HepG2 (cell line): ENCODE results near the gene CAPN11. TPM values are rescaled to one million over a fixed set of nuclear protein-coding genes. Genes with fewer than 3 reads are reported as not detected.

Experiments used
- AKAP8 ChIP-seq: sonication (generic); formaldehyde crosslinking; IDR thresholded peaks from 2 replicates; pipeline ENCODE4 v1.5.1; 2020; ENCODE audit warnings: mild to moderate bottlenecking, missing genetic modification reagents
- BRF2 ChIP-seq: sonication (generic); formaldehyde crosslinking; IDR thresholded peaks from 2 replicates; pipeline ENCODE4 v1.8.1; 2022; ENCODE audit warnings: mild to moderate bottlenecking, missing genetic modification reagents
- HNRNPLL ChIP-seq: fragments of 200-400 bp; formaldehyde crosslinking; IDR thresholded peaks from 2 replicates; pipeline ENCODE4 v1.6.1; 2017; ENCODE audit warnings: mild to moderate bottlenecking, low read depth, low read length; ENCODE audit not compliant: poor library complexity, severe bottlenecking
- HOXA9 ChIP-seq: sonication (generic); formaldehyde crosslinking; IDR thresholded peaks from 2 replicates; pipeline ENCODE4 v1.8.1; 2022; ENCODE audit warnings: missing genetic modification reagents, mild to moderate bottlenecking, moderate library complexity, borderline replicate concordance
- KLF15 ChIP-seq: sonication (generic); formaldehyde crosslinking; IDR thresholded peaks from 2 replicates; pipeline ENCODE4 v1.8.1; 2023; ENCODE audit warnings: borderline replicate concordance, mild to moderate bottlenecking, inconsistent platforms, missing genetic modification reagents, mixed read lengths
- LBX2 ChIP-seq: sonication (generic); formaldehyde crosslinking; IDR thresholded peaks from 2 replicates; pipeline ENCODE4 v1.5.0; 2020; ENCODE audit warnings: missing genetic modification reagents, mild to moderate bottlenecking, borderline replicate concordance
- MYC ChIP-seq: sonication (generic); formaldehyde crosslinking; IDR thresholded peaks from 2 replicates; pipeline ENCODE4 v1.9.0; 2021; ENCODE audit warnings: missing genetic modification reagents, borderline replicate concordance
- MYPOP ChIP-seq: sonication (generic); formaldehyde crosslinking; IDR thresholded peaks from 2 replicates; pipeline ENCODE4 v1.8.1; 2023; ENCODE audit warnings: mild to moderate bottlenecking, moderate library complexity, missing genetic modification reagents
- NAIF1 ChIP-seq: sonication (generic); formaldehyde crosslinking; IDR thresholded peaks from 2 replicates; pipeline ENCODE4 v1.5.0; 2020; ENCODE audit warnings: mild to moderate bottlenecking, missing genetic modification reagents, borderline replicate concordance
- ONECUT2 ChIP-seq: sonication (generic); formaldehyde crosslinking; IDR thresholded peaks from 2 replicates; pipeline ENCODE4 v1.4.0; 2020; ENCODE audit warnings: missing genetic modification reagents
- PATZ1 ChIP-seq: sonication (generic); formaldehyde crosslinking; IDR thresholded peaks from 2 replicates; pipeline ENCODE4 v1.4.0; 2020; ENCODE audit warnings: missing genetic modification reagents
- SAP130 ChIP-seq: IDR thresholded peaks from 2 replicates; pipeline ENCODE4 v1.6.1; 2016; ENCODE audit warnings: low read depth
- ZBTB42 ChIP-seq: sonication (generic); formaldehyde crosslinking; IDR thresholded peaks from 2 replicates; pipeline ENCODE4 v1.5.0; 2020; ENCODE audit warnings: mild to moderate bottlenecking, missing genetic modification reagents
- ZMYM3 ChIP-seq: sonication (generic); formaldehyde crosslinking; IDR thresholded peaks from 2 replicates; pipeline ENCODE4 v1.5.1; 2020; ENCODE audit warnings: mild to moderate bottlenecking, missing genetic modification reagents
- ZNF280D ChIP-seq: sonication (generic); formaldehyde crosslinking; IDR thresholded peaks from 2 replicates; pipeline ENCODE4 v1.5.1; 2020; ENCODE audit warnings: mild to moderate bottlenecking, missing genetic modification reagents
- ZNF644 ChIP-seq: IDR thresholded peaks from 2 replicates; pipeline ENCODE4 v1.6.1; 2016; ENCODE audit warnings: low read depth
- ZNF737 ChIP-seq: sonication (generic); formaldehyde crosslinking; IDR thresholded peaks from 2 replicates; pipeline ENCODE4 v1.5.0; 2020; ENCODE audit warnings: missing genetic modification reagents, mild to moderate bottlenecking, borderline replicate concordance
- ZNF776 ChIP-seq: sonication (generic); formaldehyde crosslinking; IDR thresholded peaks from 2 replicates; pipeline ENCODE4 v1.4.0; 2020; ENCODE audit warnings: mild to moderate bottlenecking, missing genetic modification reagents
- ZNF788 ChIP-seq: sonication (generic); formaldehyde crosslinking; IDR thresholded peaks from 2 replicates; pipeline ENCODE4 v1.5.0; 2020; ENCODE audit warnings: mild to moderate bottlenecking, missing genetic modification reagents, borderline replicate concordance
- ZNF850 ChIP-seq: sonication (generic); formaldehyde crosslinking; conservative IDR thresholded peaks from 2 replicates; pipeline ENCODE4 v1.9.0; 2021; ENCODE audit warnings: mild to moderate bottlenecking, missing genetic modification reagents
- polyA plus RNA-seq, 8 experiments: library from polyadenylated mRNA; depleted of rRNA in 3 of 8; stranded (reverse) in 7 of 8; unstranded in 1 of 8; fragments of >200 nt; fragmentation: Illumina TruSeq in 4 of 8; extraction: Trizol in 4 of 8; gene quantifications; 2 replicates each; pipeline versions ENCODE4 v1.2.1 to v1.2.3, GENCODE V29; 2011 to 2016; ENCODE audit warnings: low read depth in 4 of 8, missing spikeins in 1 of 8, mixed read lengths in 1 of 8; ENCODE audit not compliant: insufficient read depth in 1 of 8
- total RNA-seq, 5 experiments: library from RNA; depleted of rRNA; stranded (reverse); fragments of >200 nt; fragmentation: Illumina TruSeq; extraction: Trizol; gene quantifications; 2 replicates each; pipeline ENCODE4 v1.2.3, GENCODE V29; 2016; ENCODE audit warnings: low read depth in 1 of 5

The CAPN11 gene
- total and polyA plus RNA-seq, 2 of the 13 experiments (the other 11 are each of a cell fraction or from before 2014, with no cell fraction given) = 0.07 to 0.11 TPM

GRCh38 chr6:44217332-44218143, 58.9 kb downstream of the CAPN11 start (continued):
- TF ChIP-seq SAP130 (CRISPR knock-in tag) = peak; percentile 35
- TF ChIP-seq ZNF850 = no peak
- no peak for TF ChIP-seq NAIF1
- no peak for TF ChIP-seq BRF2 (CRISPR knock-in tag)
- peak; percentile 55; the same call in 1 of the 2 replicates for TF ChIP-seq LBX2 (CRISPR knock-in tag)
- TF ChIP-seq ONECUT2 (CRISPR knock-in tag) = no peak
- TF ChIP-seq ZMYM3 (CRISPR knock-in tag) = 0 out of 2 replicates have a peak, but pooled peaks have one; percentile 13
- TF ChIP-seq PATZ1 (CRISPR knock-in tag) = peak; percentile 29; the same call in 1 of the 2 replicates
- TF ChIP-seq ZNF644 (CRISPR knock-in tag) = 0 out of 2 replicates have a peak, but pooled peaks have one; percentile 31
- TF ChIP-seq AKAP8 = 0 out of 2 replicates have a peak, but pooled peaks have one; percentile 35
- TF ChIP-seq MYPOP = 0 out of 2 replicates have a peak, but pooled peaks have one; percentile 20
- no peak for TF ChIP-seq HOXA9 (CRISPR knock-in tag)
- TF ChIP-seq ZNF280D (CRISPR knock-in tag) = 0 out of 2 replicates have a peak, but pooled peaks have one; percentile 28
- no peak for TF ChIP-seq MYC (CRISPR knock-in tag)
- TF ChIP-seq ZBTB42 (CRISPR knock-in tag) = no peak
- no peak for TF ChIP-seq ZNF737 (CRISPR knock-in tag)
- TF ChIP-seq ZNF788 = peak; percentile 84
- peak; percentile 58 for TF ChIP-seq HNRNPLL
- TF ChIP-seq ZNF776 = peak; percentile 47; the same call in 1 of the 2 replicates
- no peak for TF ChIP-seq KLF15 (CRISPR knock-in tag)
